H1 (cell line): ENCODE results near the gene POU6F2. TPM values are rescaled to one million over a fixed set of nuclear protein-coding genes. Genes with fewer than 3 reads are reported as not detected.

ENCODE experiments used
- CTCF ChIP-seq, 3 experiments: IDR thresholded peaks; 1 replicate in 2 of 3; 2 replicates in 1 of 3; pipeline versions ENCODE4 v1.5.1 to v1.6.1; 2011; ENCODE audit warnings: low read length in 3 of 3, mild to moderate bottlenecking in 3 of 3, inconsistent platforms in 2 of 3, low read depth in 1 of 3, moderate library complexity in 1 of 3; ENCODE audit not compliant: insufficient read depth in 1 of 3; ENCODE audit errors: control extremely low read depth in 1 of 3
- EP300 ChIP-seq, 2 experiments: IDR thresholded peaks; 1 replicate in 1 of 2; 2 replicates in 1 of 2; pipeline ENCODE4 v1.6.1; 2011 to 2012; ENCODE audit warnings: low read depth in 2 of 2, low read length in 2 of 2, mild to moderate bottlenecking in 2 of 2, borderline replicate concordance in 1 of 2, inconsistent platforms in 1 of 2, moderate library complexity in 1 of 2
- PHF8 ChIP-seq: fragments of 200-600 bp; sonication (generic); conservative IDR thresholded peaks from 2 replicates; pipeline ENCODE4 v1.7.1; 2012; ENCODE audit warnings: low read depth, mild to moderate bottlenecking, inconsistent platforms, low read length, moderate library complexity
- polyA plus RNA-seq, 7 experiments: library from polyadenylated mRNA; depleted of rRNA in 3 of 7; stranded (reverse) in 5 of 7; unstranded in 2 of 7; fragments of >200 nt in 5 of 7; fragments of 200-250 nt in 2 of 7; gene quantifications; 1 replicate in 5 of 7; 2 replicates in 1 of 7; 4 replicates in 1 of 7; pipeline versions ENCODE4 v1.2.1 to v1.2.3, GENCODE V29; 2011 to 2013; ENCODE audit warnings: missing spikeins in 2 of 7, mixed read lengths in 2 of 7
- total RNA-seq: library from RNA; stranded (reverse); fragmentation: NEBNext Ultra II Directional; extraction: Animal tissue kit (Norgen Biotek cat#: 25700); gene quantifications from 2 replicates; pipeline ENCODE4 v1.2.1, GENCODE V29; 2021

Gene POU6F2
- total and polyA plus RNA-seq, 2 of the 8 experiments (the other 6 are each of a cell fraction or from before 2014, with no cell fraction given) = 1.1 to 2.0 TPM

GRCh38 chr7:39356172-39356925 is 378.6 kb downstream of the POU6F2 start (continued):
- TF ChIP-seq CTCF (IDR thresholded peaks at IDR 0.05; ENCODE audit: control extremely low read depth in 1 of 3, insufficient read depth in 1 of 3, low read depth in 1 of 3, low read length in 3 of 3) (peak in 2 of 3 experiments; percentile 24 to 29; a peak in 2 of 4 replicates), EP300 (IDR thresholded peaks at IDR 0.05; ENCODE audit: borderline replicate concordance in 1 of 2, low read depth in 2 of 2, low read length in 2 of 2) (no peak), PHF8 (no peak)
- TF ChIP-seq, all 59 proteins: peak for 3
